RWPE1 (cell line): ENCODE measurements around the gene RARRES1.

ENCODE experiments used
- CTCF ChIA-PET: fragments of 350-600 bp; sonication (Branson Sonifier 250); formaldehyde crosslinking; extraction: SDS; loops from one replicate; lab custom pipeline; 2021; lab: Yijun Ruan, JAX
- POLR2A ChIA-PET: fragments of 400-600 bp; formaldehyde crosslinking; extraction: SDS; loops from one replicate; lab custom pipeline; 2020; ENCODE audit warnings: antibody characterized with exemption; ENCODE audit not compliant: low non-redundant PET; lab: Yijun Ruan, JAX
- DNase-seq: peaks from one replicate; pipeline ENCODE4 v3.0.0; 2012; ENCODE audit warnings: low spot score
- H3K27ac ChIP-seq: fragments of 450-650 bp; 2 replicates; pipeline ENCODE4 v1.5.1; 2017
- CTCF ChIP-seq: fragments of 450-650 bp; conservative IDR thresholded peaks from 2 replicates; pipeline ENCODE4 v1.5.1; 2017; ENCODE audit warnings: low read depth, mild to moderate bottlenecking

RARRES1 gene

GRCh38 chr3:158771577-158771976, 39.3 kb upstream of the RARRES1 start:
- no peak overlapping the region for H3K27ac ChIP-seq
- ChIA-PET POLR2A (no interaction called here), CTCF (no interaction called here)
- no peak for TF ChIP-seq CTCF
- no peak for DNase-seq

- no peak overlapping the region for H3K27ac ChIP-seq
- CTCF ChIA-PET: no interaction called here
- no peak for DNase-seq
Measured at GRCh38 chr3:158770741-158771350, 38.6 kb upstream of the RARRES1 start.

GRCh38 chr3:158769952-158770740, 37.9 kb upstream of the RARRES1 start:
- no peak for TF ChIP-seq CTCF
- ChIA-PET POLR2A (no interaction called here), CTCF (no interaction called here)
- no peak for DNase-seq
- H3K27ac ChIP-seq: no peak overlapping the region

More at GRCh38 chr3:158770741-158771350, 38.6 kb upstream of the RARRES1 start:
- POLR2A ChIA-PET: no interaction called here
- TF ChIP-seq CTCF: no peak

- no peak overlapping the region for H3K27ac ChIP-seq
- ChIA-PET CTCF (interaction anchor here (1.2 kb wide), 1 partner anchor 18 kb away, joined by 3 read pairs; no protein-coding TSS in a partner anchor), POLR2A (no interaction called here)
Measured at GRCh38 chr3:158769549-158769948, 37.3 kb upstream of the RARRES1 start.

GRCh38 chr3:158768881-158769543, 36.8 kb upstream of the RARRES1 start:
- no peak for TF ChIP-seq CTCF
- POLR2A ChIA-PET: no interaction called here
- DNase-seq: peak; percentile 43
- no peak overlapping the region for H3K27ac ChIP-seq
- CTCF ChIA-PET: interaction anchor here (1.2 kb wide), 1 partner anchor 17 kb away, joined by 3 read pairs; no protein-coding TSS in a partner anchor

More at GRCh38 chr3:158769549-158769948, 37.3 kb upstream of the RARRES1 start:
- TF ChIP-seq CTCF: no peak
- DNase-seq: no peak

GRCh38 chr3:158768361-158768787, 36.1 kb upstream of the RARRES1 start:
- DNase-seq: no peak
- POLR2A ChIA-PET: no interaction called here
- CTCF ChIA-PET: interaction anchor here (1.2 kb wide), 1 partner anchor 17 kb away, joined by 3 read pairs; no protein-coding TSS in a partner anchor
- no peak for TF ChIP-seq CTCF
- H3K27ac ChIP-seq: no peak overlapping the region
